Suprapubic skin (tissue), 4 donors: Measurements from ENCODE around the gene FAM219A.

ENCODE experiments used
- CTCF ChIP-seq, 2 donors: fragments of 200-600 bp in 1 of 2; fragments of 450-650 bp in 1 of 2; sonication (generic) in 1 of 2; IDR thresholded peaks; one replicate each; pipeline ENCODE4 v1.5.1; 2016 to 2019; ENCODE audit warnings: antibody characterized with exemption in 2 of 2, mild to moderate bottlenecking in 1 of 2, moderate library complexity in 1 of 2
- EP300 ChIP-seq: sonication (generic); formaldehyde crosslinking; IDR thresholded peaks from one replicate; pipeline ENCODE4 v1.6.1; 2017; ENCODE audit warnings: antibody characterized with exemption
- POLR2A ChIP-seq, 2 donors: fragments of 450-650 bp; IDR thresholded peaks; one replicate each; pipeline ENCODE4 v1.6.1; 2017; ENCODE audit warnings: antibody characterized with exemption in 2 of 2, mild to moderate bottlenecking in 2 of 2, moderate library complexity in 2 of 2
- POLR2AphosphoS5 ChIP-seq, 3 donors: sonication (generic); formaldehyde crosslinking; IDR thresholded peaks; one replicate each; pipeline ENCODE4 v1.6.1; 2017; ENCODE audit warnings: antibody characterized with exemption in 3 of 3

- TF ChIP-seq CTCF (IDR thresholded peaks at IDR 0.05), result no peak
- TF ChIP-seq EP300, result no peak
- TF ChIP-seq POLR2A (IDR thresholded peaks at IDR 0.05), result no peak
- TF ChIP-seq POLR2AphosphoS5 (IDR thresholded peaks at IDR 0.05), result no peak
These were observed 2.2 kb downstream of the FAM219A start for GRCh38 chr9:34456151-34456550.
